GM10266 (cell line): ENCODE measurements around the gene EMD.

Experiments used
- DNase-seq: peaks from one replicate; pipeline ENCODE4 v3.0.0; 2012; ENCODE audit errors: extremely low spot score
- TF ChIP-seq, protein P1 (sequence below): IDR thresholded peaks from 2 replicates; pipeline ENCODE4 v1.5.1; 2012; ENCODE audit warnings: mild to moderate bottlenecking, low read depth; ENCODE audit not compliant: control insufficient read depth, insufficient read depth; ENCODE audit errors: missing control alignments

EMD gene

DNA sequence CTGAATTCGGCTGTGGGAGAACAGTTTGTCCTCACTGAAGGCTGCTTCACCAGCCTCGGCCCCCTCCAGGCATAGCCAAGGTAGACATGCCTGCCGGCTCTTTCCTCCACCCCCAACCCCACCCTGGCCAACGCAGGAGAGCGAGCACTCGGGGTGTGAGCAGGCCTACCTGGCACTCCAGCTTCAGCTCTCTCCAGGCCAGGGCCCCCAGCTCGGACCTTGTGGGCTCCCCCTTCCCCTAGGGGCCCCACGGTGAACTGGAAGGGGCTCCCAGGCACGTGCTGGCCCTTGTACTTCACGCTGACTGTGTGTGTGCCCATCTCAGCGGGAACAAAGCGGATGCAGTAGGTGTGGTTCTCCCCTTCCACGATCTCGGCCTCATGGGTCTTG, 27.1 kb upstream of the EMD start:
- TF ChIP-seq, protein P1, sequence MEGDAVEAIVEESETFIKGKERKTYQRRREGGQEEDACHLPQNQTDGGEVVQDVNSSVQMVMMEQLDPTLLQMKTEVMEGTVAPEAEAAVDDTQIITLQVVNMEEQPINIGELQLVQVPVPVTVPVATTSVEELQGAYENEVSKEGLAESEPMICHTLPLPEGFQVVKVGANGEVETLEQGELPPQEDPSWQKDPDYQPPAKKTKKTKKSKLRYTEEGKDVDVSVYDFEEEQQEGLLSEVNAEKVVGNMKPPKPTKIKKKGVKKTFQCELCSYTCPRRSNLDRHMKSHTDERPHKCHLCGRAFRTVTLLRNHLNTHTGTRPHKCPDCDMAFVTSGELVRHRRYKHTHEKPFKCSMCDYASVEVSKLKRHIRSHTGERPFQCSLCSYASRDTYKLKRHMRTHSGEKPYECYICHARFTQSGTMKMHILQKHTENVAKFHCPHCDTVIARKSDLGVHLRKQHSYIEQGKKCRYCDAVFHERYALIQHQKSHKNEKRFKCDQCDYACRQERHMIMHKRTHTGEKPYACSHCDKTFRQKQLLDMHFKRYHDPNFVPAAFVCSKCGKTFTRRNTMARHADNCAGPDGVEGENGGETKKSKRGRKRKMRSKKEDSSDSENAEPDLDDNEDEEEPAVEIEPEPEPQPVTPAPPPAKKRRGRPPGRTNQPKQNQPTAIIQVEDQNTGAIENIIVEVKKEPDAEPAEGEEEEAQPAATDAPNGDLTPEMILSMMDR, result no peak

DNA sequence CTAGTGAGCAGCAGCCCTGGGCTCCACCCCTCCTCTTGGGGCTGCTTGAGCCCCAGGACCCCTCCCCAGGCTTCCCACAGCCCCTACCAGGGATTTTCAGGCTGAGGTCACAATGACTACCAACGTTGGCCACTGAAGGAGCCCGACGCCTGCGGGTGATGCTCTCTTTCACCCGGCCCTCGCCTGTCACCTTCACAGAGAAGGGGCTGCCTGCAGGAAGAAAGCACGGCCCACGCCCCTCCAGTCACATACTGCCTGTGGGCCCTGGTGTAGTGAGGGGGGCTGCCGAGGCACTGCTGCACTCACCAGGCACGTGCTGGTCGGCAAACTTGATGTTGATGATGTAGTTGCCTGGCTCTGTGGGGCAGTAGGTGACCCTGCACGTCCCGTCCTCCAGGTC, 26.6 kb upstream of the EMD start:
- TF ChIP-seq, protein P1, result no peak
- no peak for DNase-seq

More for the DNA sequence above, 27.1 kb upstream of the EMD start:
- DNase-seq, result no peak

DNA sequence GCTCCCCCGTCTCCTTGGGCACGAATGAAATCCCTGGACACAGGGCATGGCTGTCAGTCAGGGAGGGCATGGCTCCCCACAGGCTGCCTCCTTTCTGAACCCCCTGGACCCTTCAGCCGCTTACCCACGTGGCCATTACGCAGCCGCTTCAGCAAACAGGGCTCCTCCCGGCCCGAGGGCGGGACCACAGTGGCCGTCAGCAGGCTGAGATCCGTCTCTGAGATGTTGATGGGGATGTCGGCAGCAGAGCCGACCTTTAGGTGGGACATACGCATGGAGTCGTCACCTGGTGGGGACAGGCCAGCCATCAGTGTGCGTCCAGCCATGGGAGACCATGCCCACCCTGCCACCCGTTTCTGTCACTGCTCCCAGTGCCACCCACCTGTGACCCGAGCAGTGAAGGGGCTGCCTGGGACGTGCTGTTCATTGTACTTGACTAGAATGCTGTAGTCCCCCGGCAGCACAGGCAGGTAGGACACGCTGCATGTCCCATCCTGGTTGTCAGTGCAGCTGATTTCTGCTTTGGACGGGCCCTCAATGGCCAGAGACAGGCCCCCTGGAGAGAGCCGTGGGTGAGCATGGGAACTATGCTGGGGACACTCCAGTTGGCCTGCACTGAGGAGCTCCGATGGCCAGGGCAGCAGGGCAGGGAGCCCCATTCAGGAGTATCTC, 25.8 kb upstream of the EMD start:
- DNase-seq, result no peak
- TF ChIP-seq, protein P1, result no peak

DNA sequence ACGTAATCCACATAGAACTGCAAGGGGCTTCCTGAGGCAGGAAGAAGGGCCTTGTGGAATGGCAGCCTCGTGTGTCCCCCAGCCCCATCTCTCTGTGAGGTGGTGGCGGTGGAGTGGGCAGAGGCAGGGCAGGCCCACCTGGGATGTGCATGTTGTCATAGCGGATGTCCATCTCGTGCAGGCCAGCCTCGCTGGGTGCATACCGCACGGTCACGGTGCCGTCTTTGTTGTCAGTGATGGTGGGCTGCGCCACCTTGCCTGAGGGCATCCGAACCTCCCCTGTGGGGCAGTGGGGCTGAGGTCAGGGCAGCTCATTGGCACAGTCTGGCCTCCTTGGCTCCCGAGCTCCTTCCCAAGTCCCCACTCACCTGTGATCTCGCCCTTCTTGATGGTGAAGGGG, 25.1 kb upstream of the EMD start:
- TF ChIP-seq, protein P1, result no peak
- DNase-seq, result no peak

DNA sequence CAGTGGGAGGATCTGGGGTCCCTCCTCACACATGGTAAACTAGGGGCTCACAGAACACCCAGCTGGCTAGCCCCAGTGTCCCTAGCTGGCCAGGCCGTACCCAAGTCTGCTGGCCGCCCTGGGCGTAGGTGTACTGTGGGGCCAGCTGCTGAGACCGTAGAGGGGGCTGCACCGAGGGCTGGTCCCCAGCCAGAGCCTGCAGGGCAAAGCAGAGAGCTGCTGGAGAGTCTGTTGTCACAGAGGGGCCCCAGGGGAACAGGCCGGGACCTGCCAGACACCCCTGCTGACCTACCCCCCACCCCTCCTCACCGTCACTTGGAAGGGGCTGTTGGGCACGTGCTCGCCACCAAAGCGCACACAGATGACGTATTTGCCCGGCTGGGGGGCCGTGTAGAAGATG, 24.6 kb upstream of the EMD start:
- TF ChIP-seq, protein P1, result no peak
- DNase-seq, result no peak

DNA sequence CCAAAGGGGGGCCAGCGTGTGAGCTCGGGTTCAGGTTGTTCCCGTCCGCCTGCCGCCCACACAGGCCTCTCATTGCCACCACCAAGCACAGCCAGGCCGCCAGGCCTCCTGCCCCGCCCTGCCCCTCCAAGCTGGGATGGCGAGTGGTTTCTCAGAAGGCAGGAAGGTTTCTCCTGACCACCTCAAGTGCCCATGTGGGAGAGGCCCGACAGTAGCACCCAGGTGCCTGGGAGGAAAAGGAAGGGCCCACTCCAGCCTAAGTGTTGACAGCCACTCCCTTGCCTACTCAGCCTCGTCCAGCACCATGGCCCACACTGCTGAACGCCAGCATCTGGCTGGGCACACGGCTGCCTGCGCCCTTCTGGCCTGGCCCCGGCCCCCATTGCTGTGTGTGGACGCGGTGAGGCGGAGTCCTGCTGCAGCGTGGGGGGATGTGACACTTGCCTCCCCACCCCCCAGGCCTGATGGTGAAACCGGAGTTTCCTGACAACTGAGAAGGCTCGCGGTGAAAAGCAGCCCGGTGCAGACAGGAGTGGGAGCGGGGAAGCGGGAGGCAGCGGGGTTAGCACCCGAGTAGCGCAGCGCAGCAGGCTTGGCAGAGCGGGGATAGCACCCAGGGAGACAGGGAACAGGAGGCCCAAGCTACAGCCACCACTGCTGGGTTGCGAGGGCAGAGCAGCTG, 23.9 kb upstream of the EMD start:
- DNase-seq, result no peak
- TF ChIP-seq, protein P1, result no peak

DNA sequence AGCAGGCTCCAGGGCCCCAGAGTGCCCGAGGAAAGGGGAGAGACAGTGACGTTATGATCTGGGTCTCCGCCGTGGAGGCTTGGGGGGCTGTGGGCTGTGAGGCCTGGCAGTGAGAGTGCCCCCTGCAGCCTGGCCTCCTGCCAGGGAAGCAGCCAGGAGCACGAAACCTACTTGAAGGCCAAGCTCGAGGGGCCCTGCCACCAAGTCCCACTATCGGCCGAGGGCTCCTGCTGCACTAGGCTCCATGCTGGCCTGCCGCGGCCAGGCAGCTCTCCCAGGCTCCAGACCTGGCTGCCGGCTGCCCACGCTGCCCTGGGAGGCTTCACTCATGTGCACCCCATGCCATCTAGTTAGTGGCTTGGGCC, 23.3 kb upstream of the EMD start:
- TF ChIP-seq, protein P1, result no peak

More for the DNA sequence above, 23.3 kb upstream of the EMD start:
- no peak for DNase-seq
